Myocyte (in vitro differentiated cells): ENCODE measurements around the gene TMEM174. TPM values are rescaled to one million over a fixed set of nuclear protein-coding genes. Genes with fewer than 3 reads are reported as not detected.

Experiments
- DNase-seq: peaks from one replicate; pipeline ENCODE4 v3.0.0-alpha.2; 2012; ENCODE audit warnings: low read depth
- total RNA-seq: library from RNA; depleted of rRNA; stranded (reverse); fragments of >200 nt; gene quantifications from 2 replicates; pipeline ENCODE4 v1.2.3, GENCODE V29; 2014

The TMEM174 gene
- total RNA-seq, 1 donor from 2014 or later: not detected

DNA sequence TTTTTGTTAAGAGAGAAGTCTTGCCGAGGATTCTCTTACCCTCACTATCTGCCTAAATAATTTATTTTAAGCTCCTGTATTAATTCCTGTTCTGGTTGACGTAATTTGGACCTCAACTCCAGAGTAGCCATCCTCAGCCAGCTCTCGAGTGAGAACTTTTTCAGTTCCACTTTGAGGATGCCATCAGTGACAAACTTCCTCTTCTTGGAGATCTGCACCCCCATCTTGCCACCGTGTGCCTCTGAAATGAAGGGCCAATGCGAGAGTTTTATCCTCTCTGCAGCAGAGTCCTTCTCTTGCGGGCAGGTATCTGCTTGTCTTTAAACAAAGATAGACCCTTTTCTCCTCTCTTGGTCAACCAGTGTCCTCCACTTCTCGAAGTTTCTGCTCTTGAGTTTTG is 19.5 kb upstream of the TMEM174 start:
- DNase-seq: no peak

DNA sequence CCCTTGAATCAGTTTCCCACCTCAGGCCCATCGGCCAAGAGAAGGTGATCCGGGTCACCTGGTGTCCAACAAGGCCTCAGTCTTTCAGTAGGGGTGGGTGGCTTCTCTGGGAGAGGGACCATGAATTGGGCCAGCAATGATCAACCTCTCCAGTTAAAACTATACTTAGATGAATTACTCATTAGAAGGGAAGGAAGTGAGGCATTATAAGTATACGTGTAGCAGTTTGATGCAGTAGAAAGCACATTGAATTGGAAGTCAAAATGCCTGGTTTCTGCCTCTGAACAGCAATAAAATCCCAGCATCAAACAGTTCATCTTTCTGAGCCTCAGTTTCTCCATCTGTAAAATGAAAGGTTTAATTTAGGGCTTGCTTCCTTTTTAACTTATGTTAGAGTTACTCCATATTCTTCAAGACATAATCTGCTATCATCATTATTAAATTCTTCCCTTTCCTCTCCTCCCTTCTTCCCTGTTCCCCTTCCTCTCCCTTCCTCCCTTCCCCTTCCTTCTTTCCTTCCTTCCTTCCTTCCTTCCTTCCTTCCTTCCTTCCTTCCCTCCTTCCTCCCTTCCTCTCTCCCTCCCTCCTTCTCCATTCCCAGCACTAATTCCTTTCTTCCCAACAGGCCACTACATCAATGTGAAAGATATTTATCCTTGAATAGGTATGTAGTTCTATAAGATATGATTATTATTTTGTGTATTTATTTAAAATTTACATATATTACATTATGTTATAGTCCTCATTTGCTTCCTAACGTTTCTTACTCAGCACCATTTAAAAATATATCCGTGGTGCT is 18.6 kb upstream of the TMEM174 start:
- DNase-seq: no peak

DNA sequence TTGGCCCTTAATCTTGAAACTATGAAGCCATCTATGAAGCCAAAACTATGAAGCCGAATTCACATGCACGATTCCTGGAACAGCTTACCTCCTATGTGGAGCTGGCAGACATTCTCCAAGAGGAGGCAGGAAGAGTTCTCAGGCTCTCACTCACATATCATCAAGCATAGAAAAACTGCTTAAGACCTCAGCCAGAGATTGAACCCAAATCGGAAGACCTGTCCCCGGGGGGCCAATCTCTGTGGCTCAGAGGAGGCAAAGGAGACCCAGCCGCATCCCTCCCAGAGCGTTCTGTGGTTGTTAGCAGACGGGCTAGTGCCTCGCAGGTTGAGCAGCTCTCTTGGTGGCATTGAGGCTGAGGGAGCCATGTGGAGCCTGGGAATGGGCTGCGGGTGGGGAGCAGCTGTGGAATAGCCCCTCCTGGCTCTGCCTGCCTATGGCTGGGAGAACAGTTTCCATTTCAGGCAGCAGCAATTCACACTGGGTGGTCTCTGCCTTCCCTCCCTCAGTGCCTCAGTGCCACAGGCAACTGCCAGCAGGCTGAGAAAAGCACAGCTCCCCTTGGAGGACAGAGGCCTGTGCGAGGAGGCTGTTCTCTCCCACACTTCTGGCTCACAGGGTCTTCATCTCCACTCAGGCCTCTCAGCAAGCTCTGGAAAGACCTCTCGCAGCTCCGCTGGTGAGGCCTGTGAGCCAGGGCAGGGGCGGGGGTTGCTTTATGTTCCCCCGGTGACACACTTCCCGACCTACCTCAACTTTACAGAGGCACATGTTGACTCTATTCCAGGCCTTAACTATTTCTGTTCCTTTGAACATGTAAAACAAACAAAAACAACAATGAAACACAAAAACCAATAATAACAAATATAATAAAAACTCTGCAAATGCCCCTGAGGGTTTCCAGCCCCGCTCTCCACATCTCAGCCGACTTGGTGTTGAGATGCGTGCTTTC is 17.4 kb upstream of the TMEM174 start:
- no peak for DNase-seq

DNA sequence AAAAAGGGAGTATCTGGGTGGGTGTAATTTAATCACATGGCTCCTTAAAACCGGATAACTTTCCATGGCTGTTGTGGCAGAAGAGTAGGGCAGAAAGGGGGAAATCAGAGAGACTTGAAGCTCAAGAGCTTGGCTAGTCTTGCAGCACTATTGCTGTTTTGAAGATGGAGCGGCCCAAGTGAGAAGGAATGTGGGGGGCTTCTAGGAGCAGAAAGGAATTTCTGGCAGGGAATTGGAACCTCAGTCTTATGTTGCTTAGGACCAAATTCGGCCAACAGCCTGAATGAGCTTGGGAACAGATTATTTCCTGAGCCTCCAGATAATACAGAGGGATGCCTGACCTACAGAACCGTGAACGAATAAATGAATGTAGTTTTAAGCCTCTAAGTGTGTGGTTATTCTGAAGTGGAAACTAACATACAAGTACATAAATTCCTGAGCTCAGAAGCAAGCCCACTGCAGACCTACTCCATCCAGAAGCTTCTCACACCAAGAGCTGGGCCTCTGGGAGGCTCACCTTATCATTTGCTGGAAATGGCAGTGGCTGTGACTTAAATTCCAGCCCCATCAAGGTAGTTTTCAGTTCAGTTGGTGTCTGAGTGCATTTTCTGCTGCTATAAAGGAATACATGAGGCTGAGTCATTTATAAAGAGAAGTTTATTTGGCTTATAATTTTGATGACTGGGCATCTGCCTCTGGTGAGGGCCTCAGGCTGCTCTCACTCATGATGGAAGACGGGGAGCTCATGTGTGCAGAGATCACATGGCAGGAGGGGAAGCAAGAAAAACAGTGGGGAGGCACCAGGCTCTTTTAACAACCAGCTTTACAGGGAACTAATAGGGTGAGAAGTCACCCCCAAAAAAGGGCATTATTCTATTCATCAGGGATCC is 15.3 kb upstream of the TMEM174 start:
- DNase-seq: no peak

DNA sequence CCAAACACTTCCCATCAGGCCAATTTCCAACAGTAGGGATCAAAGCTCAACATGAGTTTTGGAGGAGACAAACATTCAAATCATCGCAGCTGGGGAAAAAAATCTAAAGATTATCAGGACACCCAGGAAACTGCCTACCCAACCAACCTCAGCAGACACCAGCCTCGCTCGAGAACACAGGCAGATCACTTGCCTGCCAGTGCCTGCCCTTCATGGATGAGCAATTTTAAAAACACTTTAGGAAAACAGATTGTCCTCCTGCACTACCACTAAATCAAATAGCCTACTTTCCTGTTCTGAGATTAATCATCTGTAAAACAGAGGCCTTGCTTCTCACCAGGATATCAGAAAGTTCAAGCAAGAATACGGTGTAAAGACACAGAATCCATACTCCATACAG is 14.7 kb upstream of the TMEM174 start:
- DNase-seq: no peak

DNA sequence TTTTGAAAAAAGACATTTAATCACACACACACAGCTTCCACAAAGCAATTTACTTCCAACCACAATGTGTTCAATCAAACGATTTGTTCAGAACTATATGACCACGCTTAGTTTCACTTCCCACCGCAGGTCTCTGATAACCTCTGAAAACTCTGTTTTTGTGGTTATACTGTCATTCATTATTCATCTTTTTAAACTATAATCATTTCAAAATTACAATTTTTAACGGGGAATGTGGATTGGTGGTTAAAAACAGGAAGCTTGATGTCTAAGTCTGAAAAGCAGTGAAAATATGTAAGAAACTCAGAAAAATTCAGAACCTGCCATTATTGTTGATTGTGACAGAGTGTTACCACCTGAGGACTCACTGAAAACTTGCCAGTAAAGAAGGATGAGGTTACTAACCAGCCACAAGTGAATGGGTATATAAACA is 12.7 kb upstream of the TMEM174 start:
- no peak for DNase-seq

DNA sequence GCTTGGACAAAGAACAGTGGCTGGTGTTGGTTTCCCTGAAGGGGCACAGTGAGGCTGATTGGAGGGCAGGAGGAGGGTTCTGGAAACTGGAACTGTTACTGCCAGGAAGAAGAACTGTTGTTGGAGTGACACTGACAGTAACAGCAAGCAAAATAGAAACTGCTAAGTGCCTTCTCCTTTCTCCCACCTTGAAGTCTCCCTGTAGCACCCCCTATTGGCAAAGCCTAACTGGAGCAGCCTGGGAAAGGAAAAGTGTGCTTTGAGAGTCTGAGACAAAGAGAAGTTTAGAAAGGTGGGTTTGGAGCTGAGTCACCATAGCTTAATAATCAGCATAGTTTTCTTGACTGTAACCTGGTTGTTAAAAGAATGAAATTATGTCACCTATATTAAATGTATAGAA is 2.5 kb upstream of the TMEM174 start:
- DNase-seq: no peak

DNA sequence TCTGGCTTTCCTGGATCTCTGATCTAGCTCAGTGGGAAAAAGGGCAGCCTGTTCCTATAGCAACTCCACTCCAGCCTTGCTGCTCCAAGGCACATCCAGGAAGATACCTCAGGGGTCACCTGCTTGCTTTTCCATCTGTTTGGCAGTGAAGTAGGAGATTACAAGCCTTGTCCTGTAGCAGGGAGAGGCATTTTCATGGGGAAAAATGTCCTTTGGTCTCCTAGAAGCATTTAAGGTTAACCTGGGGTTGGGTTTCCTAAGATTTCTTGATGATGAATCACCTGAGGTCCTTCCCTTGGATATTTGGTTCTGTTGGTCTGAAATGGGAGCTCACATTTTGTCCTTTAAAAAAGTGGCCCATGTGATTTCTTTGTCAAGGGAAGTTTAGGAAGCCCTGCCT is 1.5 kb upstream of the TMEM174 start:
- DNase-seq: no peak

DNA sequence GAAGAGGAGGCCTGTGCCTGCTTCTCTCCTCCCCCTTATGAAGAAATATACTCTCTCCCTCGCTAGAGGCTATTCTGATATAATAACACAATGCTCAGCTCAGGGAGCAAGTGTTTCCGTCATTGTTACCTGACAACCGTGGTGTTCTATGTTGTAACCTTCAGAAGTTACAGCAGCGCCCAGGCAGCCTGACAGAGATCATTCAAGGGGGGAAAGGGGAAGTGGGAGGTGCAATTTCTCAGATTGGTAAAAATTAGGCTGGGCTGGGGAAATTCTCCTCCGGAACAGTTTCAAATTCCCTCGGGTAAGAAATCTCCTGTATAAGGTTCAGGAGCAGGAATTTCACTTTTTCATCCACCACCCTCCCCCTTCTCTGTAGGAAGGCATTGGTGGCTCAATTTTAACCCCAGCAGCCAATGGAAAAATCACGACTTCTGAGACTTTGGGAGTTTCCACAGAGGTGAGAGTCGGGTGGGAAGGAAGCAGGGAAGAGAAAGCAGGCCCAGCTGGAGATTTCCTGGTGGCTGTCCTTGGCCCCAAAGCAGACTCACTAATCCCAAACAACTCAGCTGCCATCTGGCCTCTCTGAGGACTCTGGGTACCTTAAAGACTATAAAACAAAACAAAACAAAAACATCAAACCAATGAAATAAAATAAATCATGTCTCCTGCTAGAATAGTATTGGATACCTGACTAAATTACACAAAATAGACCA is 1.3 kb downstream of the TMEM174 start:
- no peak for DNase-seq

DNA sequence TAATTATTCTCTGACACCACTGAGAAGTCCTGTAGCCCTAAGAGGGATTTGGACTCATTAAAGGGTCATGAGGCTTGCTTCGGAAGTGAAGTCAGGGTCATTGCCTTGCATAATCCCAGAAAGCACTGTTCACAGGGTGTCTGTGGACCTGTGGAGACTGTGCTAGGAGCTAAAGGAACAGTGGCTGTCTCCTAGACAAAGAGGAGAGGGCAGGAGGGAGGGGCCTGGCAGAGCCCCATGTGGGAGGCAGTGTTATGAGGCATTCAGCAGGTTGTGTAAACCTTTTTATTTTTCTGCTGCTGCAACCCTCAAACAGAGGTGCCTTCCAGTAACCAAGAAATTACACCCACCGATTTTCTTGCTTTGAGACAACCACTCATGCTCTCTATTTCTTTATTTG is 3.3 kb downstream of the TMEM174 start:
- no peak for DNase-seq

DNA sequence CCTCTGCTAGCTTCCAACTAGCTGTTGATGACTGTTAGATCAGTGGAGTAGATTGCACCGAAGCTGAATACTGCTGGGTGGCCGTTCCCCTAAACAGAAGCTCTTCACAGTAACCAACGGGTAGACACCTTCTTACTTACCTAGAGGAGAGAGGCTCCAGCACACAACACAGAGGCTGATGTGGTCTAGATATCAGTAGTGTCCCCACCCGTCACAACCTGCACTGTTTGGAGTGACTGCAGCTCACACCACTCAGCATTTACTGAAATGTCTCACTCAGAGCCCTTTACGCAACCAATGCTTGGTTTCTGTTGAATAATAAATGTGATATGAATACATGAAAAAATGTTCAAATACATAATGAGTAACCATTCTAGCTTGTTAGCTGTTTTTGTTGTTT is 5.3 kb downstream of the TMEM174 start:
- no peak for DNase-seq

DNA sequence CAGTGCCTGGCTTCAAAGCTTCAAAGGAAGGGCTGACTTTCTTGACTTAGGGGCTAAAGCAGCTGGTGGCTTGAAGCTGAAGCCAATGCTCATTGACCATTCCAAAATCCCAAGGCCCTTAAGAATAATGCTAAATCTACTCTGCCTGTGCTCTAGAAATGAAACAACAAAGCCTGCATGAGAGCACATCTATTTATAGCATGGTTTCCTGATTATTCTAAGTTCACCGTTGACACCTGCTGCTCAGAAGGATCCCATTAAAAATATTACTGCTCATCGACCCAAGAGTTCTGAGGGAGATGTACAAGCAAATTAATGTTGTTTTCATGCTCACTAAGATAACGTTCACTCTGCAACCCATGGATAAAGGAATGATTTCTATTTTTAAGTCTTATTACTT is 6.7 kb downstream of the TMEM174 start:
- peak; percentile 78 for DNase-seq

DNA sequence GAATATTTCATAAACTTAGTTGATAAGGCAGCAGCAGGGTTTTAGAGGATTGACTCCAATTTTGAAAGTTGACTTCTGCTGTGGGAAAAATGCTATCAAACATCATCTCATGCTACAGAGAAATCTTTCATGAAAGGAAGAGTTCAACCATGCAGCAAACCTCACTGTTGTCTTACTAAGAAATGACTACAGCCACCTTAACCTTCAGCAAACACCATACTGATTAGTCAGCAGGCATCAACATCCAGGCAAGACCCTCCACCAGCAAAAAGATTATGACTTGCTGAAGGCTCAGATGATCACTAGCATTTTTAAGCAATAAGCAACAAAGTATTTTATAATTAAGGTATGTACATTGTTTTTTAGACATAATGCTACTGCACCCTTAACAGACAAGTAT is 7.6 kb downstream of the TMEM174 start:
- DNase-seq: no peak

DNA sequence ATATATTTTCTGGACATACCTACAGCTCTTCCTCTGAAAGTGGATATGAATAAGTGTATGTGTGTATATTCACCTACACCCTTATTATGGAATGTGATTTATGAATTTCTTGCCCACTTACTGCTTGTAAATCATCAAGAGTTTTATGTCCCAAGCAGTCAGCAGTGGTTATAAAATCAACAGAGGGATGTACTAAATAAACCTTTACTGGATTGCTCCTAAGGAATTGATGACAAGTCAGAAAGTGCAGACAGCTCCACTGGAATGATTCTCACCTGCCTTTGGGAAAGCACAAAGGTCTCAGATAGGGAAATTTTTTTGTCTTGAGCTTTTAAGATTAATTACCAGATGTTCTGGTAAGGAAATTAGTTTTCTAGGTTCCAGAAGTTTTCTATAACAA is 9.3 kb downstream of the TMEM174 start:
- no peak for DNase-seq

DNA sequence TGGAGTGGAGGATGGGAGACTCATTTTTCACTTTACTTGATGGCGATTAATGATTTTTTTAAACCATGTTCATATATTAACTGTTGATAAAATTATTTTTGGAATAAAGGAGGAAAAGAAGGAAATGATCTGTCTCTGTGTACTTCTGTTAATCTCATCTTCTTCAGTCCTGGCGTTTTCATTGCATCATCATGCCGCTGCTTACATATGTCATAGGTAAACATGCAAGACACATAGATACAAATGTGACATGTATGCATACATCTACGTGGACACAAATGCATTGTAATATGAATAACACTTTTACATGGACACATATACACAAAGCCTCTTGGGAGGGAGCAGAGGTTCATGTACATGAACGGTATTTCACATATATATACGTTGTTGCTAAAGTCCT is 10.0 kb downstream of the TMEM174 start:
- no peak for DNase-seq

DNA sequence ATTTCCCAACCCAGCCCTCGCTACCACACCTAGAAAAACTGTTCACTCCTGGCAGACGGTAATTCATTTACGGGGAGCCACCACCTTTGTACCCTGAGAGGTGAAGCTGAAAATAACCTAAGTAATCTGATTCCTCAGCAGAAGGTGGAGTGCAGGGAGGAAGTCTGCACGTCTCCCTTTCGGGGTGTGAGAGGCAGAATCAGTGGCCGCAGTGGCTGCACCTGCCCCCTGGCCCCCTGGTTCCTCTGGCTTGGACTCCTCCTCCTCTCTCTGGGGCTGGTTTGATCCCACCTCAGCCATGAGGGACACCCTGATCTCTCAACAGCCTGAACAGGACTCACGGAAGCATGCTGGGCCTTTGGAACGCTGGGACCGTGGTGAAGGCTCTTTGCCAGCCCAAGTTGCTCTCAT is 10.5 kb downstream of the TMEM174 start:
- DNase-seq: no peak

DNA sequence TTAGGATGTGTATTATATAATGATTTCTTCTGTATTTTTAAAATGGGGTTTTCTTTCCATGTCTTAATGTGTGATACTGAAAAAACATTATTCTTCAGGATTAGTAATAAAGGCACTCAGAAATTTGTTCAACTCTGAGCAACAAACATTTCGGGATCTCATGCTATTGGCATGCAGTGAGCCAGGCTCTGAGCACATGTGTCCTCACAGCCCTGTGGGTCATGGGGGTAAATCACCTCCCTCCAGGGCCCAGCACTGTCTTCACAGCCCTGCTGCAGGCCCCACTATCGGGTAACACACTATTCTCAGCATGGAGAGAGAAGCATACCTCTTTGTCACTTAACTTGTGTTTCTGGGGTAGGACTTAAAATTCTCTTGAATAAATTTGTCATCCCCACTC is 14.0 kb downstream of the TMEM174 start:
- peak; percentile 51 for DNase-seq

DNA sequence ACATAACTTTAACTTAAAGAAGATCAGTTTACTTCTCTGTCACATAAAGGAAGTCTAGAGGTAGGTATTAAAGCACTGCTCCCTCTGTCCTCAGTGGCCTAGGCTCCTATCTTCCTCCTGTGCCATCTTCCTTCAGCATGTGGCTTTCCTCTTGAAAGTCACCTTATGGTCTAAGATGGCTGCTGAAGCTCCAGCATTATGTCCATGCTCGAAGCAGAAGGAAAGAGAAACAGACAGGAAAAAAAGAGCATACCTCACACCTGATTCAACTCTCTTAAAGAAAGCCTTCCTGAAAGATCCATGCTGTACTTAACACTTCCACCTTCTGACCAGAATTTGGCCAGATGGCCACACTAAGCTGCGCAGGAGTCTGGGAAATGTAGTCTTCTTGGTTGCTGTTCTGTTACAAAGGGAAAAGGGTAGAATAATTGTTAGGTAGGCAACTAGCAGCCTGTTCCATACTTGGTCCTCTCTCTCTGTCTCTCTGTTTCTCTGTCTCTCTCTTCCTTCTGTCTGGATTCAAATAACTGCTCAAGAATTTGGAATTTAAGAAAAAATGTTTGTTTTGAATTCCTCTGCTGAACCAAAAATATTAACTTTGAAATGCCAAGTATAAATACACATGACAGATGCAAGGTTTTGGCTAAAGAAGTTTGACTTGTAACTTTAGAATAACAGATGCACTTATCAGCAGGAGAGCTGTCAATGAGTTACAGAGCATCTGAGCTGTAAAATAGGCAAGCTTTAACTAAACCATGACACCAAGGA is 16.0 kb downstream of the TMEM174 start:
- peak; percentile 69 for DNase-seq

DNA sequence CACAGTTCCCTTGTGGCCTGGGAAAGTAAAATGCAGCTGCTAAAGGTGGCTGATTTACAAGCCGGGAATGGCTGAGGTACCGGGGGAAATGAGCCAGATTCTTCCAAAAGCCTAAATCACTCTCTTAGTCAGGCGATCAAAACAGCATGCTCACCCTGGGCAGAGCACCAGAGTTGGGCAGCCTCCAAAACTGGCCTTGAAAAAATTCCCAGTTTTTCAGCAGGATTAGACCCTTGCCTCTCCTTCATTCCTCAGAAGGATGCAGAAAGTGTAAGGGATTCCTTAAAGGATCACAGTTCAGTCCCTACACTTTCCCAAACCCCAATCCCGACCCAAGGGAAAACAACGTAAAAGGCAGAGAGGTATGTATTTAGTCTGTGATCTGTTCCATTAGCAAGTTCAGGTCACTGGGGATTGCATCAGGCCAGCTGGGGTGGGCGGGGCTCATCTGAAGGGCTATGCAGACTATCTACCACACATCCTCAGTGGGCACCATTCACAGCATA is 16.9 kb downstream of the TMEM174 start:
- DNase-seq: peak; percentile 83

DNA sequence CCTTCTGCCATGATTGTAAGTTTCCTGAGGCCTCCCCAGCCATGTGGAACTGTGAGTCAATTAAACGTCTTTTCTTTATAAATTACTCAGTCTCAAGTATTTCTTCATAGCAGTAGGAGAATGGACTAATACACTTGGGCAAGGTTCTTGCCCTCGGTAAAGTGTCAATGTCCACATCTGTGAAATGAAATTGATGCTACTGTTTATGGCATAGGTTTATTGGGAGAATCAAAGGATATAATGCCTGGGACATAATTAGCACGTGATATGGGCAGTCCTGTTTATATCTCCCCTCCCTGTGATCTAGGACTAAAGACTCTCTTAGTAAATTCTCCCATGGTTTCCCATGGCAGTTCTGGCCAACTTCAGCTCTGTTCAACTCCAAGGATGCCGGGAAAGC is 19.4 kb downstream of the TMEM174 start:
- no peak for DNase-seq
